K562 (cell line): Measurements from ENCODE around the gene UBE2E2. TPM values are rescaled to one million over a fixed set of nuclear protein-coding genes. Genes with fewer than 3 reads are reported as not detected.

Source experiments
- ATAC-seq: fragments of 200-7000 bp; cut with Tn5 transposase; 3 replicates; pipeline ENCODE4 v1.9.1; 2020; ENCODE audit warnings: moderate library complexity
- BruUV-seq: library from RNA; stranded (reverse); fragments of 400-500 nt; replicated peaks from 2 replicates; lab custom pipeline; 2021; lab: Mats Ljungman, UMichigan
- CTCF ChIA-PET: fragments of 300-600 bp; formaldehyde crosslinking; extraction: SDS; loops from one replicate; lab custom pipeline; 2021; ENCODE audit warnings: low intra/inter-chr PET ratio; lab: Yijun Ruan, JAX
- POLR2A ChIA-PET: fragments of 300-600, 350-650 bp; sonication (Branson Sonifier 250); formaldehyde crosslinking; extraction: SDS; loops from one replicate; lab custom pipeline; 2021; ENCODE audit warnings: antibody characterized with exemption, inconsistent platforms; lab: Yijun Ruan, JAX
- DNase-seq, 4 experiments: peaks; one replicate each; pipeline versions ENCODE4 v3.0.0 to v3.0.0-alpha.2; 2011 to 2018; ENCODE audit warnings: low spot score in 3 of 4, mixed read lengths in 3 of 4; ENCODE audit errors: extremely low read depth in 1 of 4
- FAIRE-seq: peaks from 2 replicates; lab custom pipeline; 2011; peaks lifted over from hg19 to GRCh38; lab: Jason Lieb, UNC
- H2AFZ ChIP-seq: 2 replicates; pipeline ENCODE4 v1.6.0; 2011; ENCODE audit warnings: low read depth, low read length, control low read depth, inconsistent platforms
- H3K27ac ChIP-seq: fragments of 200-600 bp; 3 replicates; pipeline ENCODE4 v1.8.0; 2011; ENCODE audit warnings: low read depth, mild to moderate bottlenecking, control low read depth, inconsistent platforms, low read length, moderate library complexity, mixed read lengths; ENCODE audit errors: extremely low read depth
- H3K27me3 ChIP-seq, 2 experiments: fragments of 300-600 bp in 1 of 2; 2 replicates in 1 of 2; 3 replicates in 1 of 2; pipeline versions ENCODE4 v1.6.0 to v1.8.0; 2011; ENCODE audit warnings: inconsistent platforms in 2 of 2, low read length in 2 of 2, mild to moderate bottlenecking in 1 of 2, mixed read lengths in 1 of 2, moderate library complexity in 1 of 2; ENCODE audit not compliant: control insufficient read depth in 2 of 2, insufficient read depth in 2 of 2
- H3K36me3 ChIP-seq: fragments of 300-600 bp; 3 replicates; pipeline ENCODE4 v1.8.0; 2011; ENCODE audit warnings: mild to moderate bottlenecking, low read length, inconsistent platforms; ENCODE audit not compliant: control insufficient read depth, insufficient read depth
- H3K4me1 ChIP-seq, 2 experiments: fragments of 200-600 bp in 1 of 2; replicated peaks in 1 of 2; 2 replicates in 1 of 2; 3 replicates in 1 of 2; pipeline versions ENCODE4 v1.5.1 to v1.8.0; 2011; ENCODE audit warnings: inconsistent platforms in 2 of 2, low read length in 2 of 2, mild to moderate bottlenecking in 1 of 2, mixed read lengths in 1 of 2, moderate library complexity in 1 of 2; ENCODE audit not compliant: control insufficient read depth in 2 of 2, insufficient read depth in 2 of 2
- H3K4me2 ChIP-seq: 2 replicates; pipeline ENCODE4 v1.6.1; 2011; ENCODE audit warnings: low read length, control low read depth, inconsistent platforms, mixed read lengths; ENCODE audit not compliant: insufficient read depth
- H3K4me3 ChIP-seq: fragments of 200-600 bp; sonication (generic), shearing (Covaris generic); 2 replicates; pipeline ENCODE4 v1.5.1; 2016; ENCODE audit warnings: control low read depth, inconsistent platforms
- H3K79me2 ChIP-seq: fragments of 200-600 bp; 3 replicates; pipeline ENCODE4 v1.8.0; 2011; ENCODE audit warnings: low read length, inconsistent platforms; ENCODE audit not compliant: control insufficient read depth, insufficient read depth
- H3K9ac ChIP-seq, 2 experiments: 2 replicates each; pipeline versions ENCODE4 v1.6.0 to v1.6.1; 2011; ENCODE audit warnings: low read depth in 2 of 2, low read length in 2 of 2, control low read depth in 1 of 2, inconsistent platforms in 1 of 2, mild to moderate bottlenecking in 1 of 2, mixed read lengths in 1 of 2; ENCODE audit not compliant: insufficient read depth in 1 of 2
- H3K9me1 ChIP-seq: one replicate; pipeline ENCODE4 v1.6.0; 2011; ENCODE audit warnings: inconsistent platforms, mild to moderate bottlenecking, low read length, moderate library complexity; ENCODE audit not compliant: control insufficient read depth, insufficient read depth
- H3K9me3 ChIP-seq: replicated peaks from 2 replicates; pipeline ENCODE4 v1.5.1; 2011; ENCODE audit warnings: low read depth, low read length, inconsistent platforms; ENCODE audit not compliant: control insufficient read depth, insufficient read depth
- H4K20me1 ChIP-seq: replicated peaks from 2 replicates; pipeline ENCODE4 v1.6.1; 2011; ENCODE audit warnings: low read length, inconsistent platforms, mixed read lengths; ENCODE audit not compliant: control insufficient read depth, insufficient read depth
- CHD7 ChIP-seq: fragments of 200-600 bp; sonication (generic); IDR thresholded peaks from one replicate; pipeline ENCODE4 v1.6.1; 2012; ENCODE audit warnings: mild to moderate bottlenecking, low read depth, low read length, inconsistent platforms
- HMBOX1 ChIP-seq: sonication (generic); IDR thresholded peaks from 2 replicates; pipeline ENCODE4 v1.6.1; 2016
- TFE3 ChIP-seq: fragments of 450-650 bp; formaldehyde crosslinking; IDR thresholded peaks from 2 replicates; pipeline ENCODE4 v1.4.0; 2020; ENCODE audit warnings: mild to moderate bottlenecking, mixed read lengths
- WGBS: fragments of 100-300 bp; shearing (Covaris generic); methylation state at CpG from one replicate; pipeline ENCODE4 v1.1.6; 2016; ENCODE audit warnings: low coverage, mixed read lengths; ENCODE audit not compliant: insufficient coverage; ENCODE audit errors: missing lambda C conversion rate; 5-methylcytosine and 5-hydroxymethylcytosine counted together
- in situ Hi-C: fragments of 300-500 bp; cut with MboI; formaldehyde crosslinking; loops from 4 replicates; pipeline ENCODE4 v1.15.0; 2018; ENCODE audit warnings: inconsistent platforms, mixed read lengths
- intact Hi-C: fragments of 100-400 bp; cut with micrococcal nuclease; formaldehyde crosslinking; loops from 2 replicates; pipeline ENCODE4 v1.14.2; 2022
- polyA plus RNA-seq, 8 experiments: library from polyadenylated mRNA; depleted of rRNA in 4 of 8; stranded (reverse) in 5 of 8; unstranded in 3 of 8; fragments of >200 nt; fragmentation: Nextera tagmentation in 2 of 8; fragmentation: Illumina TruSeq in 1 of 8; extraction: Ambion mirVana in 2 of 8; extraction: Trizol in 1 of 8; gene quantifications; 2 replicates each; pipeline versions ENCODE4 v1.2.1 to v1.2.3, GENCODE V29; 2011 to 2014; ENCODE audit warnings: inconsistent platforms in 1 of 8, missing spikeins in 1 of 8
- total RNA-seq, 7 experiments: library from RNA; depleted of rRNA in 6 of 7; stranded (reverse); fragments of >200 nt in 6 of 7; fragmentation: Illumina TruSeq in 2 of 7; extraction: Trizol in 2 of 7; gene quantifications; 2 replicates each; pipeline versions ENCODE4 v1.2.1 to v1.2.3, GENCODE V29; 2011 to 2021; ENCODE audit warnings: low replicate concordance in 1 of 7

Gene UBE2E2
- total and polyA plus RNA-seq, 9 of the 15 experiments (the other 6 are each of a cell fraction or from before 2014, with no cell fraction given): 0.22 to 5.1 (median 1.9) TPM

GRCh38 chr3:23396746-23397145, 193.6 kb downstream of the UBE2E2 start:
- no peaks in the 10 kb centered on the region for H3K9me3 ChIP-seq
- BruUV-seq: no TSS peak
- H3K4me2 ChIP-seq: no peak overlapping the region
- in situ Hi-C loops (no loop called here), intact Hi-C loops (no loop called here)
- 2% methylated on average over 3 of the region's 3 CpGs for WGBS
- ChIA-PET CTCF (no interaction called here), POLR2A (no interaction called here)
- H3K9me1 ChIP-seq: no peaks in the 10 kb centered on the region
- ATAC-seq (no peak), FAIRE-seq (no peak), DNase-seq (no peak)
- H3K4me3 ChIP-seq: no peak overlapping the region
- no peaks in the 10 kb centered on the region for H3K79me2 ChIP-seq
- TF ChIP-seq HMBOX1: no peak
- no peak for TF ChIP-seq TFE3 (CRISPR knock-in tag)
- TF ChIP-seq CHD7: no peak
- no peaks in the 10 kb centered on the region for H3K4me1 ChIP-seq
- H2AFZ ChIP-seq: no peak overlapping the region
- H3K27me3 ChIP-seq: no peaks in the 10 kb centered on the region
- H4K20me1 ChIP-seq: no peaks in the 10 kb centered on the region
- H3K27ac ChIP-seq: no peak overlapping the region
- no peaks in the 10 kb centered on the region for H3K36me3 ChIP-seq
- H3K9ac ChIP-seq: no peak overlapping the region
